ENCODE measurements around the gene NINL. TPM values are rescaled to one million over a fixed set of nuclear protein-coding genes. Genes with fewer than 3 reads are reported as not detected.

The NINL gene
- total and polyA plus RNA-seq, 2 of the 4 experiments (the other 2 are of a cell fraction): 3.0 to 10.4 TPM

GRCh38 chr20:25444556-25444955 lies 140.8 kb downstream of the NINL start:
- Histone ChIP-seq H2BK5ac (ENCODE audit: low read depth, low read length, poor library complexity, severe bottlenecking) (no peak overlapping the region), H2AK9ac (replicated peaks; ENCODE audit: low read depth, low read length, poor library complexity) (no peak overlapping the region), H3K27me3 (ENCODE audit: control insufficient read depth, insufficient read depth, low read length) (no peaks in the 10 kb centered on the region), H3K79me1 (ENCODE audit: low read depth in 1 of 2, low read length in 2 of 2) (no peaks in the 10 kb centered on the region; a peak in 2 of 4 replicates), H3K9ac (ENCODE audit: low read depth, low read length) (no peak overlapping the region), H3K27ac (ENCODE audit: insufficient read depth, low read length) (no peak overlapping the region), H3K23ac (ENCODE audit: low read depth, low read length) (no peak overlapping the region), H3K36me3 (ENCODE audit: control insufficient read depth, insufficient read depth, low read length) (peaks cover 6% of the 10 kb centered on the region), H2BK20ac (ENCODE audit: low read depth, low read length) (no peak overlapping the region), H3K4ac (ENCODE audit: low read depth, low read length) (no peak overlapping the region), H3K9me1 (ENCODE audit: insufficient read depth, low read length) (no peaks in the 10 kb centered on the region), H2BK15ac (ENCODE audit: low read depth, low read length) (no peak overlapping the region), H2AK5ac (ENCODE audit: low read depth, low read length) (no peak overlapping the region), H4K5ac (ENCODE audit: low read depth, low read length) (no peak overlapping the region), H3K4me2 (ENCODE audit: low read depth, low read length) (no peak overlapping the region), H3K18ac (ENCODE audit: low read depth, low read length) (no peak overlapping the region), H3K4me1 (ENCODE audit: control insufficient read depth, insufficient read depth, low read length) (no peaks in the 10 kb centered on the region), H4K8ac (ENCODE audit: low read depth in 2 of 2, low read length in 2 of 2) (no peak overlapping the region), H4K20me1 (ENCODE audit: insufficient read depth, low read length) (no peaks in the 10 kb centered on the region), H3K56ac (ENCODE audit: extremely low read depth, insufficient read depth, low read length) (no peak overlapping the region), H3K4me3 (ENCODE audit: insufficient read depth, low read depth, low read length) (no peak overlapping the region), H2BK120ac (ENCODE audit: low read depth, low read length) (no peak overlapping the region), H4K91ac (ENCODE audit: insufficient read depth, low read depth, low read length) (no peak overlapping the region), H3K14ac (replicated peaks; ENCODE audit: low read depth, low read length) (no peak overlapping the region), H3K9me3 (ENCODE audit: control insufficient read depth, insufficient read depth, low read length) (no peaks in the 10 kb centered on the region), H2AFZ (replicated peaks; ENCODE audit: low read length, poor library complexity) (no peak overlapping the region)
- TF ChIP-seq MXI1 (IDR thresholded peaks at IDR 0.05; ENCODE audit: borderline replicate concordance, low read depth, low read length) (no peak), SMC3 (IDR thresholded peaks at IDR 0.05; ENCODE audit: low read depth, low read length) (no peak), BHLHE40 (IDR thresholded peaks at IDR 0.05; ENCODE audit: low read depth, low read length) (no peak), CHD1 (IDR thresholded peaks at IDR 0.05; ENCODE audit: low read depth, low read length) (no peak), CTCF (conservative IDR thresholded peaks at IDR 0.05; ENCODE audit: low read depth, low read length) (no peak), ELK1 (IDR thresholded peaks at IDR 0.05; ENCODE audit: borderline replicate concordance, low read depth, low read length) (no peak)
- in situ Hi-C loops (cut with MboI; ENCODE audit: low sequenced_read_pairs): loop anchor here (25.0 kb wide), 1 partner anchor 418 kb away; no protein-coding TSS in a partner anchor
- BruUV-seq (replicated peaks): no TSS peak
- ChIA-PET CTCF (interaction anchor here (0.6 kb wide), 2 partner anchors 224 to 1711 kb away, joined by 3 to 5 read pairs; no protein-coding TSS in a partner anchor), POLR2A (ENCODE audit: unreplicated experiment) (no interaction called here)
- dilution Hi-C loops (cut with HindIII; ENCODE audit: low sequenced_read_pairs, unreplicated experiment): no loop called here
- no peak for ATAC-seq (ENCODE audit: low read depth)
- no peak for DNase-seq
- no CpG with 5 or more reads among the region's 4 CpGs for WGBS, 2 experiments (ENCODE audit: extremely low coverage in 2 of 2, insufficient read length in 1 of 2)
- intact Hi-C loops (cut with micrococcal nuclease): no loop called here
